Neuronal stem cell (in vitro differentiated cells): ENCODE measurements around the gene ADAT3.
A peak's percentile ranks its signal among the peaks of the same experiment; 100 is the strongest.
"Not testable (repeated sequence)": the region's sequence is repeated elsewhere in the genome, so short reads cannot be mapped to it uniquely, and the experiment has no call there.

Experiments
- DNase-seq: peaks from one replicate; pipeline ENCODE4 v3.0.0-alpha.2; 2013; ENCODE audit warnings: low spot score
- H2AFZ ChIP-seq: one replicate; pipeline ENCODE4 v1.6.1; 2013; ENCODE audit warnings: mild to moderate bottlenecking, low read length, inconsistent platforms
- H2AK5ac ChIP-seq: 2 replicates; pipeline ENCODE4 v1.6.1; 2013; ENCODE audit warnings: low read depth, mild to moderate bottlenecking, inconsistent platforms, low read length, moderate library complexity, mixed read lengths
- H2BK120ac ChIP-seq: 2 replicates; pipeline ENCODE4 v1.6.1; 2013; ENCODE audit warnings: low read depth, mild to moderate bottlenecking, inconsistent platforms, low read length, moderate library complexity, mixed read lengths
- H2BK12ac ChIP-seq: one replicate; pipeline ENCODE4 v1.6.1; 2013; ENCODE audit warnings: low read length, inconsistent platforms
- H2BK15ac ChIP-seq: 2 replicates; pipeline ENCODE4 v1.6.1; 2013; ENCODE audit warnings: mild to moderate bottlenecking, low read length, inconsistent platforms, mixed read lengths
- H2BK5ac ChIP-seq: one replicate; pipeline ENCODE4 v1.6.1; 2013; ENCODE audit warnings: inconsistent platforms, mild to moderate bottlenecking, low read length, moderate library complexity
- H3K14ac ChIP-seq: one replicate; pipeline ENCODE4 v1.6.1; 2013; ENCODE audit warnings: low read length, inconsistent platforms
- H3K18ac ChIP-seq: 2 replicates; pipeline ENCODE4 v1.6.1; 2013; ENCODE audit warnings: low read length, inconsistent platforms
- H3K23ac ChIP-seq: 2 replicates; pipeline ENCODE4 v1.6.1; 2013; ENCODE audit warnings: low read depth, mild to moderate bottlenecking, mixed read lengths, low read length, inconsistent platforms; ENCODE audit not compliant: poor library complexity
- H3K27ac ChIP-seq: replicated peaks from 3 replicates; pipeline ENCODE4 v1.5.1; 2013; ENCODE audit warnings: low read length, inconsistent platforms
- H3K27me3 ChIP-seq, 3 experiments: 2 replicates each; pipeline ENCODE4 v1.6.1; 2013; ENCODE audit warnings: low read length in 3 of 3, mild to moderate bottlenecking in 2 of 3, inconsistent platforms in 1 of 3, low read depth in 1 of 3, mixed read lengths in 1 of 3, moderate library complexity in 1 of 3; ENCODE audit not compliant: control insufficient read depth in 3 of 3, insufficient read depth in 3 of 3
- H3K36me3 ChIP-seq, 2 donors: replicated peaks in 1 of 2; 2 replicates each; pipeline ENCODE4 v1.6.1; 2013; ENCODE audit warnings: low read length in 2 of 2; ENCODE audit not compliant: control insufficient read depth in 2 of 2, insufficient read depth in 2 of 2
- H3K4ac ChIP-seq: 2 replicates; pipeline ENCODE4 v1.6.1; 2013; ENCODE audit warnings: inconsistent platforms, mild to moderate bottlenecking, low read length, moderate library complexity
- H3K4me1 ChIP-seq, 2 donors: 1 replicate in 1 of 2; 2 replicates in 1 of 2; pipeline ENCODE4 v1.6.1; 2013; ENCODE audit warnings: low read length in 2 of 2, low read depth in 1 of 2; ENCODE audit not compliant: control insufficient read depth in 2 of 2, insufficient read depth in 1 of 2
- H3K4me2 ChIP-seq: one replicate; pipeline ENCODE4 v1.6.1; 2013; ENCODE audit warnings: mild to moderate bottlenecking, low read length, inconsistent platforms; ENCODE audit not compliant: insufficient read depth, poor library complexity, severe bottlenecking
- H3K4me3 ChIP-seq, 2 donors: 2 replicates each; pipeline ENCODE4 v1.5.1; 2013; ENCODE audit warnings: low read length in 2 of 2, mild to moderate bottlenecking in 2 of 2, inconsistent platforms in 1 of 2, moderate library complexity in 1 of 2
- H3K79me1 ChIP-seq: one replicate; pipeline ENCODE4 v1.6.1; 2013; ENCODE audit warnings: low read depth, mild to moderate bottlenecking, inconsistent platforms, low read length, moderate library complexity
- H3K9ac ChIP-seq: one replicate; pipeline ENCODE4 v1.6.1; 2013; ENCODE audit warnings: mild to moderate bottlenecking, low read depth, low read length, inconsistent platforms; ENCODE audit not compliant: poor library complexity
- H3K9me3 ChIP-seq, 2 donors: replicated peaks in 1 of 2; 2 replicates each; pipeline versions ENCODE3 to v1.6.1; 2013; ENCODE audit warnings: low read length in 2 of 2, mild to moderate bottlenecking in 2 of 2, inconsistent platforms in 1 of 2, low read depth in 1 of 2, mixed read lengths in 1 of 2, moderate library complexity in 1 of 2; ENCODE audit not compliant: control insufficient read depth in 2 of 2, insufficient read depth in 1 of 2
- H4K8ac ChIP-seq: one replicate; pipeline ENCODE4 v1.6.1; 2013; ENCODE audit warnings: low read depth, mild to moderate bottlenecking, inconsistent platforms, low read length, moderate library complexity
- H4K91ac ChIP-seq: one replicate; pipeline ENCODE4 v1.6.1; 2013; ENCODE audit warnings: low read length, low read depth, mild to moderate bottlenecking, inconsistent platforms; ENCODE audit not compliant: poor library complexity
- WGBS, 2 donors: extraction: QIAGEN DNeasy Blood & Tissue Kit; methylation state at CpG; one replicate each; pipeline ENCODE4 v1.1.7; 2013; ENCODE audit warnings: missing lambda C conversion rate in 2 of 2, mixed read lengths in 1 of 2; ENCODE audit not compliant: insufficient read length in 2 of 2, insufficient replicate concordance in 1 of 2; ENCODE audit errors: extremely low coverage in 2 of 2; 5-methylcytosine and 5-hydroxymethylcytosine counted together

ADAT3 gene

GRCh38 chr19:1885398-1886119, 19.6 kb upstream of the ADAT3 start, which contains the start of gene ABHD17A:
Gene ABHD17A, minus strand, starts transcription at chr19:1885496. Its CDS starts 3,930 bp downstream, at chr19:1881566.
- not testable (repeated sequence) for H3K27ac ChIP-seq
- WGBS, 2 donors = no CpG with 5 or more reads among the region's 46 CpGs

GRCh38 chr19:1886360-1886759, 18.8 kb upstream of the ADAT3 start:
- not testable (repeated sequence) for H3K9ac ChIP-seq, H3K9me3 ChIP-seq, H3K14ac ChIP-seq, H3K23ac ChIP-seq, H4K8ac ChIP-seq, H3K4me3 ChIP-seq, H3K4ac ChIP-seq, H2AFZ ChIP-seq, H3K36me3 ChIP-seq, H3K4me2 ChIP-seq, H3K27me3 ChIP-seq, H3K27ac ChIP-seq, H2BK15ac ChIP-seq, H2BK5ac ChIP-seq, H2BK120ac ChIP-seq, H4K91ac ChIP-seq, H3K18ac ChIP-seq, H2AK5ac ChIP-seq, H2BK12ac ChIP-seq, DNase-seq
- H3K79me1 ChIP-seq = peaks cover 19% of the 10 kb centered on the region
- H3K4me1 ChIP-seq = peaks cover 17 to 30% of the 10 kb centered on the region in 2 donors
- no CpG with 5 or more reads among the region's 15 CpGs for WGBS, 2 donors

More at GRCh38 chr19:1885398-1886119, 19.6 kb upstream of the ADAT3 start, which contains the start of gene ABHD17A:
- H4K91ac ChIP-seq, H2BK15ac ChIP-seq, H3K27me3 ChIP-seq, H3K9me3 ChIP-seq, H4K8ac ChIP-seq, H3K4ac ChIP-seq, H2BK120ac ChIP-seq, H3K36me3 ChIP-seq, H2BK12ac ChIP-seq: not testable (repeated sequence)
- H3K23ac ChIP-seq = peak within 1 kb of the TSS; percentile 22
- H3K79me1 ChIP-seq = peaks cover 21% of the 10 kb centered on the region
- peak within 1 kb of the TSS; percentile 60 for H2BK5ac ChIP-seq
- peak within 1 kb of the TSS; percentile 40 for H2AK5ac ChIP-seq
- peak within 1 kb of the TSS; percentile 96 for H3K4me2 ChIP-seq
- H3K4me1 ChIP-seq = peaks cover 17 to 30% of the 10 kb centered on the region in 2 donors
- H3K9ac ChIP-seq = peak within 1 kb of the TSS; percentile 95
- H3K18ac ChIP-seq = peak within 1 kb of the TSS; percentile 65
- DNase-seq = peak; percentile 87
- H3K4me3 ChIP-seq = peak within 1 kb of the TSS; percentile 84 to 99
- peak within 1 kb of the TSS; percentile 89 for H3K14ac ChIP-seq
- H2AFZ ChIP-seq = peak within 1 kb of the TSS; percentile 7

- no peak for DNase-seq
- no CpG with 5 or more reads among the region's 5 CpGs for WGBS, 2 donors
- Histone ChIP-seq H3K18ac (no peak overlapping the region), H4K8ac (no peak overlapping the region), H3K9ac (no peak overlapping the region), H2BK120ac (no peak overlapping the region), H3K14ac (no peak overlapping the region), H2AK5ac (peak overlapping the region; percentile 95), H3K23ac (no peak overlapping the region), H3K4ac (no peak overlapping the region), H3K27me3 (peaks cover 0 to 2% (median 0%) of the 10 kb centered on the region in 3 experiments), H3K79me1 (peaks cover 10% of the 10 kb centered on the region), H2BK15ac (peak overlapping the region; percentile 37), H2BK5ac (no peak overlapping the region), H3K27ac (no peak overlapping the region), H2BK12ac (no peak overlapping the region), H4K91ac (no peak overlapping the region), H3K9me3 (no peaks in the 10 kb centered on the region), H3K36me3 (no peaks in the 10 kb centered on the region), H3K4me2 (no peak overlapping the region), H2AFZ (no peak overlapping the region), H3K4me3 (no peak overlapping the region), H3K4me1 (peaks cover 12 to 15% of the 10 kb centered on the region in 2 donors)
Measured at GRCh38 chr19:1888385-1888784, 16.8 kb upstream of the ADAT3 start.

GRCh38 chr19:1889907-1890306, 15.3 kb upstream of the ADAT3 start:
- no peak overlapping the region for H3K4me3 ChIP-seq
- H3K36me3 ChIP-seq = no peaks in the 10 kb centered on the region
- no CpG with 5 or more reads among the region's 1 CpG for WGBS, 2 donors
- H3K23ac ChIP-seq = no peak overlapping the region
- no peaks in the 10 kb centered on the region for H3K9me3 ChIP-seq
- H3K9ac ChIP-seq = no peak overlapping the region
- peaks cover 0 to 2% (median 0%) of the 10 kb centered on the region in 3 experiments for H3K27me3 ChIP-seq
- no peak overlapping the region for H2BK12ac ChIP-seq
- H3K14ac ChIP-seq = no peak overlapping the region
- H2BK120ac ChIP-seq = no peak overlapping the region
- no peak overlapping the region for H2BK15ac ChIP-seq
- H2BK5ac ChIP-seq = no peak overlapping the region
- DNase-seq = no peak
- H3K4me2 ChIP-seq = no peak overlapping the region
- H3K4me1 ChIP-seq = peaks cover 2% of the 10 kb centered on the region in 2 donors
- peak overlapping the region; percentile 17 for H2AFZ ChIP-seq
- H4K8ac ChIP-seq = peak overlapping the region; percentile 82
- H2AK5ac ChIP-seq = no peak overlapping the region
- H3K18ac ChIP-seq = no peak overlapping the region
- no peak overlapping the region for H3K27ac ChIP-seq
- H3K4ac ChIP-seq = no peak overlapping the region
- no peak overlapping the region for H4K91ac ChIP-seq
- peaks cover 1% of the 10 kb centered on the region for H3K79me1 ChIP-seq
